ENCODE data around the gene SAA2.
"Not testable (repeated sequence)": the region's sequence is repeated elsewhere in the genome, so short reads cannot be mapped to it uniquely, and the experiment has no call there.

The SAA2 gene

DNA sequence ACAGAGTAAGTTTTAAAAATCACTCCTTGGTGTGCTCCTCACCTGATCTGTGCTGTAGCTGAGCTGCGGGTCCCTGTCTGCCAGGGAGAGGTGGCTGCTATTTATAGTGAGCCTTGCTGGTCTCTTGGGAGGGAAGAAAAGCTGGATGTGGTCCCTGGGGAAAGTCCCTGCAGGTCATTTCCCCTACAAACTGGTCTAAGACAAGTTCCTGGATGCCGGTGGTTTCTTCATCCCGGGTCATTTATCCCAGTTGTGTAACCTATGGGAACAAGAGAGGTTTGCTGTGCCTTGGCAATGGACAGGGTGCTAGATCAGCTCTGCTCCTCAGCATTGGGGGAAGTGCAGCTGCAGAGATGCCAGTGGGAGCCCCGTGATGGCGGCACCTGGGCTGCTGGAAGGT lies at the start of gene SAA2:
Gene SAA2 (minus strand): TSS at position 108 of the 400 bp plus-strand sequence. CDS start 657 bp downstream, outside the sequence.
- DNase-seq (ENCODE audit: low spot score) = no peak

DNA sequence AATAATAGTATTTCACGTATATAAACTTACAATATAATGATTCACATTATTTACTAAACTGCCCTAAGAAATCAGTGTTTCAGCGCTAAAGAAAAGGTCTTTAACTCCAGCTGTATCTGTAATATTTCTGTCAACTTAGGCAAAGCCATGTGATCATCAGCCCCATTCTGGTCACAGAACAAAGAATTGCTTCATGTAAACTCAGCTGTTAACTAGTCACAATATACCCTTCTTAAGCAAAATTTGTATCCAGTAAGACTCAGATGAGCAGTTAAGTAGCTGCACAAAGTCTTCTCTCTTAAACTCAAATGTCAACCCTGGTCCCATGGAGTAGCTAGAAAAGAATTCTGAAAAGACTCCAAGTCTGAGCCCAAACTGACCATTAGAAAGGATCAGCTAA lies 46.8 kb upstream of the SAA2 start:
- DNase-seq (ENCODE audit: low spot score) = no peak

DNA sequence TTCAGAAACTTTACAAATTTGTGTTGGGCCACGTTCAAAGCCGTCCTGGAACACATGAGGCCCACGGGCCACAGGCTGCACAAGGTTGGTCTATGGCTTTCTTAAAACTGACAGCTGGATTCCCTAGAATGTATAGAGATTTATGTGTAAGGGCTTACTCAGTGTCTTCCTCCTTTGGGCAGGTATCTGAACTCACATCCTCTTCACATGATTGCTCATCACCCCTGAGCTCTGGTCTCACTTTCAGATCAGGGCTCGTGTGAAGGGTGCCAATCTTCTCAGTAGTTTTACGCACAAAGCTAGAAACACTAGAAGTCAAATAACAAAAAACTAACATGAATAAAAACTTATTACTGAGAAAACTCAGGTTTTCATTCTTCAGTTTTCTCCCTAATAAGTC lies 46.4 kb upstream of the SAA2 start:
- DNase-seq (ENCODE audit: low spot score) = no peak

DNA sequence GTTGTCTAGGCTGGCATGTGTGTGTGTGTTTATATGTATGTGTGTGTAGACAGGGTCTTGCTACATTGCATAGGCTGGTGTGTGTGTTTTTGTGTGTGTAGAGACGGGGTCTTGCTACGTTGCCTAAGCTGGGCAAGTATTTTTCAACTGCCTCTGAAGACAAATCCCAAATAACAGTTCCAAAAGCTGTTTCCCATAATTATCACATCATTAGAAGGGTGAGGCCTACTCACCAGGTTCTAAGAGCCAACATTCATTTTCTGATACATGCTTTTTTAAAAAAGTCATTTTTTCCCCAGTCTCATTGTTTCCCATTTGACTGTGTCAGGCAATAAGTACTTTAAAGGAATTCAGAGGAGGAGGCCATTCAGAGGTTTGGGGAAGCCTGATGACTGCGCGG lies 40.4 kb upstream of the SAA2 start:
- no peak for DNase-seq (ENCODE audit: low spot score)

DNA sequence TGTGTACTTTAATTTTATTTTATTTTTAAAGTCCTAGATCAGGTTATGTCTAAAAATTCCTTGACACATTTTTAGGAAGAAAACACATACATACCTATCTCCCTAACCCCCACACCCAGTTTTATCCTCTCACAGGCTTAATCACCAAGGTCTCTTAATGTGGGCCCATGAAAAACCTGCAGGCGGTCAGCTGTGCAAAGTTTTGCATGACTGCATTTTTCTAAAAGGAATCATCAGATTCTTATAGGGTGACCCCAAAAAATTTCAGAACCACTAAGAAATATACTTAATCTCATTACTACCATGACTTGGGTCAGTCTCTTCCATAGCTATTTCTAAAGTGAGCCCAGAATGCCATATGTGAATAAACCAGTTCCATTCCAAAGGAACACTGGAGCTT lies 37.4 kb upstream of the SAA2 start:
- DNase-seq (ENCODE audit: low spot score) = no peak

DNA sequence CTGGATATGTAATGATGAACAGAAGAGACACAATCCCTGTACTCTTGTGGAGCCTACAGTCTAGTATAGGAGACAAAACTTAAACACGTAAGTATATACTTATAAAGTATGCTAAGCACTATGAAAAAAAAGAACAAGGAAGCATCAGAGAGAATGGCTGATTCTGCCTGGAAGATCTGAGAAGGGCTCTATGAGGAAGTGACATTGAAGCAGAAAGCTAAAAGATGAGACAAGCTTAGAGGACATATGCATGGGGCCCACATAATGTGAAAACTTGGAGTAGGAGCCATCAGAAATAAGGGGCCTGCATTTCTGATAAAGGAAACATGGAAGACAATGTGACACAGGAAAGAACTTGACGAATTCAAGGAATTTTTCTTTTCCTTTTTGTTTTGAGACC lies 34.2 kb upstream of the SAA2 start:
- no peak for DNase-seq (ENCODE audit: low spot score)

DNA sequence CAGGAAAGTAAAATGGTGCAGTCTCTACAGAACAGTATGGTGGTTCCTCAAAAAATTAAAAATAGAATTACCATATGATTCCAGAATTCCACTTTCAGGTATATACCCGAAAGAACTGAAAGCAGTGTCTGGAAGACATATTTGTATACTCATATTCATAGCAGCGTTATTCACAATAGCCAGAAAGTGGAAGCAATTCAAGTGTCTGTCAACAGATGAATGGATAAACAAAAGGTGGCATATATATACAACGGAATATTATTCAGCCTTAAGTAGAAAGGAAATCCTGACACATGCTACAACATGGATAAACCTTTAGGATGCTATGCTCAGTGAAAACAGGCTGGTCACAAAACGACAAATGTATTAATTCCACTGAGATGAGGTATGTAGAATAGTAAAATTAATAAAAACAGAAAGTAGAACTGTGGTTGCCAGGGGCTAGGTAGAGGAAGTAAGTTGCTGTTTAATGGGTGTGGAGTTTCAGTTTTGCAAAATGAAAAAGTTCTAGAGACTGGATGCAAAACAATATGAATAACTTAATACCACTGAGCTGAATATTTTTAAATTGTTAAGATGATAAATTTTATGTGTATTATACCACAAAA lies 32.1 kb upstream of the SAA2 start:
- DNase-seq (ENCODE audit: low spot score) = peak; percentile 10

DNA sequence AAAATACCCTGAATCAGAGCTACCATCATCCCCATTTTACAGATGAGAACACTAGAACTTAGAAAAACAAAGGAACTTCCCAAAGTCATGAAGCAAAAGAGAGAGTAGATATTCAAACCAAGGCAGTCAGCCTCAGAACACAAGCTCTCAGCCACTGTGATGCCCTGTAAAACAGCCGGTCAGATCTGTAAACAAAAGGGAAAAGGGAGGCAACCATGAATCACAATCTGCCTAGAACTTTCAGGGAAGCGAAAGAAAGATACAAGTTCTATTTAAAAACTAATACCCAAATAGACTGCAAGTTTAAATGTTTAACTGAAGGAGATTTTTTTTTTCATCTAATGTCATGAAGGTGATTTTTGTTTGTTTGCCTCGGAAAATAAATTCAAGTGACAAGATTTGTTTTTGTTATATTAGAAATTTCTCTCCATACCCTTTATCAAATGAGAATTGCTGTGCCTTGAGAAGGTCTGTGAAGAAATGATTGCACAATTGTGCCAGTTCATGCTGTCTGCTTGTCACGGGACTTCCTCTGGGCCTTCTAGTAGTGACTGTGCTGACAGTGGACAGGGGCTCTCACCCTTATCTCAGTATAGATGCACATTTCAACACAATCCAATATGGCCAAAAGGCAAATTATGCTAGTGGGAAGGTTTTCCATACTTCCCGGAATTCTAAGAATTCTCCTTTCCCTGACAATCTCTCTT lies 29.2 kb upstream of the SAA2 start:
- DNase-seq (ENCODE audit: low spot score) = no peak

DNA sequence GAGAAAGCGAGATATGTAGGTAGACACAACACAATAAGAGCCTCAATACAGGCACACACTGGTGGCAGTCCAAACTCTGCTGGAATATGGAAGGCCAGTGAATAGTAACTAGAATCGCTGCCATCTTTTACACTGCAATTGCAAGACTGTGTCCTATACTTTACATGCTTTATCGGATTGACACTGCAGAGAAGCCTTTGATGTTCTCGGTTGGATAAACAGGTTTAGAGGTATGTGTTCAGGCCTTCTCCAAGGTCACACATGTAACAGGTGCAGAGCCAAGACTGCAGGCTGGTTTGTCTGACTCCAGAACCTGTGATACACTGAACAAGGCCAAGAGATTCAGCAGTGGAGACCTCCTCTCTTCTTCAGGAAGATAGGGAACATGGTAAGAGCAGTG lies 22.7 kb upstream of the SAA2 start:
- DNase-seq (ENCODE audit: low spot score) = no peak

DNA sequence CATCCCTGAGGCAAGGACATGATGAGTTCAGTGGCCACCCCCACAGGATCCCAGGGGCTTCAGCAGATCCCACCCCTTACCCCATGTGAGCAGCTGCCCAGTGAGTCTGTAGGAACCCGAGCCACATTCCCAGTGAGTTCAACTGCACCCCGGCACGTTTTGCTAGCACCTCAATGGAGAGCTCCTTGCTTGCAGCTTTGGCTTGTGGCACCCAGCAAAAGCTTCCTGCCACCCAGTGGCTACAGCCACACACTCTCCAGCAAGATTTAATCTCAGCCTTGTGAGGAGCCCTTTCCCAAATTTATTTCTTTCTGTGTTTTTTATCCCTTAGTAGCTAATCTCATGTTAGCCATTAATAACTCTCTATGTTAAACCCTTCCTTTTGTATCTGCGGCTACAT lies 21.6 kb upstream of the SAA2 start:
- no peak for DNase-seq (ENCODE audit: low spot score)

DNA sequence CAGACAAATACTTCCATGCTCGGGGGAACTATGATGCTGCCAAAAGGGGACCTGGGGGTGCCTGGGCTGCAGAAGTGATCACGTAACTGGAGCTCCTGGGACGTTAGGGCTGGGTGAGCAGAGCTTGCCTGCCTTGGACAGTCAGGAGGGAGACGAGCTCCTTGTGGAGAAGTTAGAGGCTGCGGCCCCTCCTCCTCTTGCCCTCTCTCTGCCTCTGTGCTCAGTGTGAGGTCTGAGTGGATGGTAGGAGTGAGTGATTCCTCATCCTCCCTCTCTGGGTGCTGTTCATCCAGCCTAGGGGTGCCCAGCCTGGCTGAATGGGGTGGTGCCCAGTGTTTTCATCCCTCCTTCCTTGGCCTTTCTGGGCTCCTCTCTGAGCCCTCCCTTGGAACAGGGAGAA lies 20.8 kb upstream of the SAA2 start:
- not testable (repeated sequence) for DNase-seq (ENCODE audit: low spot score)

DNA sequence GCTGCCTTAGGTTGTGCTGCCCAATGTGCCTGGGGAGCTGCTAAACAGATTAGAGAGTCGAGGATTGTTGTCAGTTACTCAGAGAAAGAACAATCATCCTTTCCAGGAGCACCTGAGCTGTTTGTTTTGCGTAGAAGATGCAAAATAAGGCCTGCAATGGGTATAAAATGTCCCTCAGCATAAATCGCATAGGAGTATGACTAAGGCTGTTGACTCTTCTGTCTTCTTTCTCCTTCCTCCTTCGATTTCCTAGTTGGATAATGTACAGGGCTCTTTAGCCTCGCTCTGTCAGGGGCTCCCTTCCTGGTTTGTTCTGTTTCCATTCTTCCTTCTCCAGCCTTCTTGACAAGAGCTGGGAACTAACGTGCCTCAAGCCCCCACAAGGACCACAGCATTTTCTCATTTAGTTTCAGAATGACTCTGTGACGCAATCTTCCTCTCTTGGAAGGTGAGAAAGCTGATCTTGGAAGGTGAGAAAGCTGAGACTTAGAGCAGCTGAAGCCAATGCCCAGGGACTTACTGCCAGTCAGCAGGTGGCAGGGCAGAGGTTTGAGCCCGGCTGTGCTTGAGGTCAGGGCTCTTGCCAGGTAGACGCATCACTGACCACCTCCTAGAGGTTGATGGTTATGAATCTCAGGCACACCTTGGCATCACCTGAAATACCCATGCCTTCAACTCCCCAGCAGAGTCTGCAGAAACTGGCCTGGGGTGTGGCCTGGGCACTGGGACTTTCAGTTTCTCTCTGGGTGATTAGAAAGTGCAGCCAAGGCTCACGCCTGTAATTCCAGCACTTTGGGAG lies 19.1 kb upstream of the SAA2 start:
- DNase-seq (ENCODE audit: low spot score) = not testable (repeated sequence)

DNA sequence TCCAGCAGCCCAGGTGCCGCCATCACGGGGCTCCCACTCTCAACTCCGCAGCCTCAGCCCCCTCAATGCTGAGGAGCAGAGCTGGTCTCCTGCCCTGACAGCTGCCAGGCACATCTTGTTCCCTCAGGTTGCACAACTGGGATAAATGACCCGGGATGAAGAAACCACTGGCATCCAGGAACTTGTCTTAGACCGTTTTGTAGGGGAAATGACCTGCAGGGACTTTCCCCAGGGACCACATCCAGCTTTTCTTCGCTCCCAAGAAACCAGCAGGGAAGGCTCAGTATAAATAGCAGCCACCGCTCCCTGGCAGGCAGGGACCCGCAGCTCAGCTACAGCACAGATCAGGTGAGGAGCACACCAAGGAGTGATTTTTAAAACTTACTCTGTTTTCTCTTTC lies 17.5 kb upstream of the SAA2 start, which contains the start of gene SAA1:
Gene SAA1 (plus strand): TSS at position 316 of the 400 bp plus-strand sequence. CDS start 624 bp downstream, outside the sequence.
- DNase-seq (ENCODE audit: low spot score) = no peak

DNA sequence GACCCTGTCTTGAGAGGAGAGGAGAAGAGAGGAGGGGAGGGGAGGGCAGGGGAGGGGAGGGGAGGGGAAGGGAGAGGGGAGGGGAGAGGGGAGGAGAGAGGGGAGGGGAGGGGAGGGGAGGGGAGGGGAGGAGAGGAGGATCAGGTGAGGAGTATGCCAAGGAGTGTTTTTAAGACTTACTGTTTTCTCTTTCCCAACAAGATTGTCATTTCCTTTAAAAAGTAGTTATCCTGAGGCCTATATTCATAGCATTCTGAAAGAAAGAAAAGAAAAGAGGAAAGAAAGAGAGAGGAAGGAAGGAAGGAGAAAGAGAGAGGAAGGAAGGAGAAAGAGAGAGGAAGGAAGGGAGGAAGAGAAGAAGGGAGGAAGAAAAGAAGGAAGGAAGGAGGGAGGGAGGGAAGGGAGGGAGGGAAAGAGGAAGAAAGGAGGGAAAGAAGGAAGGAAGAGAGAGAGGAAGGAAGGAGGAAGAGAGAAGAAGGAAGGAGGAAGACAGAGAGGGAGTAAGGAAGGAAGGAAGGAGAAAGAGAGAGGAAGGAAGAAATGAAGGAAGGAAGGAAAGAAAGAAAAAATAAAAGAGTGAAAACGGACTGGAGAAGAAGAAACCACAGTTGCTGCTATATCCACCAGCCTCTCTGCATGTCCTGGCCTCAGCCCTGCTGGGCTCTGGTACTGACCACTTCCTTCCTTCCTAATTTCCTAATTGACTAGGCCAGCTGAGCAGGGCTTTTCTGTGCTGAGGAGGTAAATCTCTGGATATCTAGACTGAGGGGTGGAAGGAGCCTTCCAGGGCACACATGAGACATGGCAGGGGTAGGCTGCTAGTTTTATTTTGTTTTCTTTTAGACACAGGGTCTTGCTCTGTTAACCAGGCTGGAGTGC lies 16.4 kb upstream of the SAA2 start:
- DNase-seq (ENCODE audit: low spot score) = no peak

DNA sequence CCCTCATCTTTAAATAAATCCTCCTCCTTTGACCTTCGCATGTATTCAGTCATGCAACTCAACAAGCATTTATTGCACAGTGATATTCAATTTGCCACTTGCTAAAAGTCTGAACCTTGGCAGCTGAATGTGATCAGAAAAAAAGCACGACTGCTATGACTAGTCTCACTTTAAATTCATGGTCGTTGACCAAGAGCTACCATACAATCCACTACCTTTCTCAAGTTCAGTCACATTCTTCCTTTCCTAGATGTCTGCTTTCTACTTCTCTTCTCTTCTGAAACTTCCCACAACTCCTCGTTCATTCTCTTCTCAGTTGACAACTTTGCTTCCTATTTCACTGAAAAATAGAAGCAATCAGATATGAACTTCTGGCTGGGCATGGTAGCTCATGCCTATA lies 15.6 kb upstream of the SAA2 start:
- no peak for DNase-seq (ENCODE audit: low spot score)

DNA sequence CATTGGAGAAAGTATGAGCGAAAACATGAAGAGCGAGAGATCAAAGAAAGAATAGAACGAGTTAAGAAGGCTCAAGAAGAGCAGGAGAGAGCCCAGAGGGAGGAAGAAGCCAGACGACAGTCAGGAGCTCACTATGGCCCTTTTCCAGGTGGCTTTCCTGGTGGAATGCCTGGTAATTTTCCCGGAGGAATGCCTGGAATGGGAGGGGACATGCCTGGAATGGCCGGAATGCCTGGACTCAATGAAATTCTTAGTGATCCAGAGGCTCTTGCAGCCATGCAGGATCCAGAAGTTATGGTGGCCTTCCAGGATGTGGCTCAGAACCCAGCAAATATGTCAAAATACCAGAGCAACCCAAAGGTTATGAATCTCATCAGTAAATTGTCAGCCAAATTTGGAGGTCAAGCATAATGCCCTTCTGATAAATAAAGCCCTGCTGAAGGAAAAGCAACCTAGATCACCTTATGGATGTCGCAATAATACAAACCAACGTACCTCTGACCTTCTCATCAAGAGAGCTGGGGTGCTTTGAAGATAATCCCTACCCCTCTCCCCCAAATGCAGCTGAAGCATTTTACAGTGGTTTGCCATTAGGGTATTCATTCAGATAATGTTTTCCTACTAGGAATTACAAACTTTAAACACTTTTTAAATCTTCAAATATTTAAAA lies 14.3 kb upstream of the SAA2 start:
- DNase-seq (ENCODE audit: low spot score) = not testable (repeated sequence)

DNA sequence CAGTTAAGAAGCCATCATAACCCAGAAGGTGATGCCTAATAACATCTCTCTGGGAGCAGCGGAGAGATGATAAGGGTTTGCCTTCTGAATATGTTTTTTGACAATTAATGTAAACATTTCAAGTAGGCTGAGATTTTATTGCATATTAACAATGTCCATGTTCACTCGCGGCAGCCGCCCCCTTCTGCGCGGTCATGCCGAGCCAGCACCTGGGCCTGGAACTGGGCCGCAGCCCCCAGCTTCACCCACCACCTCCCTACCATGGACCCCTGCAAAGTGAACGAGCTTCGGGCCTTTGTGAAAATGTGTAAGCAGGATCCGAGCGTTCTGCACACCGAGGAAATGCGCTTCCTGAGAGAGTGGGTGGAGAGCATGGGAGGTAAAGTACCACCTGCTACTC lies 13.3 kb upstream of the SAA2 start:
- no peak for DNase-seq (ENCODE audit: low spot score)

DNA sequence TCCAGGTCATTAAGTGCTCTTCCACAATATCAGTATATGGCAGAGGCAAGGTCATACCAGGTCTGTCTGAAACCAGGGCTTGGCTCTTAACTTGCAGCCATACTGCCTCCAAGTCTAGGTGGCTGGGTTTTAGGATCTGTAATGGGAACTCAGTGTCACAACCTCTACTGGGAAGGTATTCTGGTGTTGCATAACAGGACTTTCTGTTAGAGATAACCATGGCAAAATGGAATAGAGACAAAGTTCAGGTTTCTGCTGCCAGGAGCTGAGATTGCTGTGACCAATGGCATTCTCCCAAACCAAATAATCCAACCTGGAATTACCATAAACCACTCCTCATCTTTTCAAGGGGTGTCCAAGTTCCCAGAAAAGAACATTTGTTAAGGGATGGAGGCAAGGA lies 10.8 kb upstream of the SAA2 start:
- DNase-seq (ENCODE audit: low spot score) = no peak

DNA sequence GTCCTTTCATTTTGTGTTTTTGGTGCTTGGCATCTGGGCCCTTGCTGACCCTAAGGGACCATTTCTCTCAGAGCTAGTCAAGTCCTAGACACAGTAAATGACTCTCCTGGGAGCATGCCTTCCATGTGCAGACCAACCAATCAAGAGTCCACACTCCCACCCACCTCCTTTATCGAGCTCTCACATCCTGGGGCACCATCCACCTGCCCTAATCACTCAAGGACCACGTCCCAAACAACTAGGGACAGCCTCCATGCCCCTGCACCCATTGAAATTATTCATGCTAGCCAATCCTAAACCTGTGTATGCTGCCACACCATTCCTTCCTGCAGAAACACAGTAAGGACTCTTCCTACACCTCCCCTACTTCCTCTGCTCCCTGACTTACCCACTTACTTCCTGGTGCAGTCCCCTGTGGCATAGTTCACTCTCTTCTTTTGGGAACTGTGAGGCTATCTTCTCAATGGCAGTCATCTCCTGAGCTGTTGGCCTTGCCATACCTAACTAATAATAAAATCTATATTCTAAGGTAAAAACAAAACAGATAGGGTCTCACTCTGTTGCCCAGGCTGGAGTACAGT lies 6.4 kb upstream of the SAA2 start:
- no peak for DNase-seq (ENCODE audit: low spot score)

DNA sequence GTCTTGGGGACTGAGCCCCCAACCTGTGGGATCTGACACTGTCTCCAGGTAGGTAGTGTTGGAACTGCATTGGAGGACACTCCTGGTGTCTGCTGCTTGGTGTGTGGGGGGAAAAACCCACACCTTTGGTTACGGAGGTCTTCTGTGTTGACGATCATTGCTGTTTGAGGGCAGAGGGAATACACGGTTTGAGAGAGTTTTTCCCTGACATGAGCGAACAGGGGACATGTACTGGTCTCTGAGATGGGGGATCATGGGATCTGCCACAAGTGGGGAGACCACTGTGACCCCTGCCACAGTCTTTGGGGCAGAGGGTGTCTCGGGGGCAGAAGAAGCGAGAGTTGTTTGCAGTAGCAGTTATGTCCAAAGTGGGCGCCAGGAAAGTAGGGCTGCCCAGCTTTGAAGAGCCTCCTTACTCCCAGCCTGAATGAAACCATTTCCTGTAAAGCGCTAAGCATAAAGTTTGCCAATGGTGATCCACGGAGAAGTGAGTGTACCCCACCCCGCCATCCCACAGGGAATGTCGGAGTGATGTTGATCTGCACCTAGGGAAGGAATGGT lies 5.4 kb upstream of the SAA2 start:
- no peak for DNase-seq (ENCODE audit: low spot score)

DNA sequence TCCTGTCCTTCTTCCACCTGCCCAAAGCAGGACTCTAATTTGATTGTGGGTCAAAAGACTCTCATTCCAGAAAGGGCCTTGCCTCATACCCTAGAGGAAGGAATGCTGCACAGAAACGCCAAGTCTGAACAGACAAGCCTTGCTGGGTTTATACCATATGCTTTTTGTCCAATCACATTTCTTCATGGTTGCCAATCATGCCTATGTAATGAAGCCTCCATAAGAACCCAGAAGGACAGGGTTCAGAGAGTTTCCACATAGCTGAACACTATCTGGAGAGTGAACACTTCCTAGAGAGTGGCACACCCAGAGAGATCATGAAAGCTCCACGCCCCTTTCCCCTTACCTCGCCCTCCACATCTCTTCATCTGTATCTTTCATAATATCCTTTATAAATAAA lies 4.8 kb upstream of the SAA2 start:
- no peak for DNase-seq (ENCODE audit: low spot score)

Measured in CD4-positive, alpha-beta T cell treated with Interleukin-2 at 100 ng/mL for 4 hours (primary cell).